Stimulated activated naive CD8-positive, alpha-beta T cell treated with anti-CD3 and anti-CD28 coated beads, Interleukin-15, Interleukin-2, amounts not matched to agents 100 ng/mL and 50 ng/mL, for 24 hours (primary cell): Measurements from ENCODE around the gene ATN1.

Experiments used
- H3K27ac Mint-ChIP-seq: one replicate; pipeline ENCODE4 v1.8.0; 2021; ENCODE audit warnings: mild to moderate bottlenecking, mixed read lengths
- H3K27me3 Mint-ChIP-seq: one replicate; pipeline ENCODE4 v1.8.0; 2021; ENCODE audit warnings: mixed read lengths
- H3K36me3 Mint-ChIP-seq: one replicate; pipeline ENCODE4 v1.8.0; 2021; ENCODE audit warnings: low read depth, mixed read lengths
- H3K4me1 Mint-ChIP-seq: one replicate; pipeline ENCODE4 v1.8.0; 2021; ENCODE audit warnings: low read depth, mixed read lengths
- H3K4me3 Mint-ChIP-seq: one replicate; pipeline ENCODE4 v1.8.0; 2021; ENCODE audit warnings: mild to moderate bottlenecking, mixed read lengths
- H3K9me3 Mint-ChIP-seq: one replicate; pipeline ENCODE4 v1.8.0; 2021; ENCODE audit warnings: mixed read lengths

The ATN1 gene

DNA sequence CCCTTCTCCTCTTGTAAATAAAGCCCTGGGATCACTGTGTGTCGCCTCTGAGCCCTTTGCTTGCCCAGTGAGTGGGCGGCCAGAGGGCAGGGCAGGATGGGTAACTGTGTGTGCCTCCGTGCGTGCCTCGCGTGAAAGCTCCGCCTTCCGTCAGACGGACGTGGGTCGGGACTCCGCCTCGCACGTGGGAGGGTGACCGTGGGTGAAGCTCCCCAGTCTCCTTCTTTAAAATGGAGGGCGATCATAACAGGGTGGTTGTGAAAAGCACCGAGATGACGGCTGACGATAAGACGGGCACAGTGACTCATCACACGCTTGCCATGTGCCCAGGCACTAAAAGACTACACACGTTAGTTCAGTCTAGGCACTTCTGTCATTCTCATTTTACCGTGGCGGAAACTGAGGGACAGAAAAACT lies 33.5 kb downstream of the ATN1 start:
- Mint-ChIP-seq H3K4me3 (peak overlapping the region; percentile 98), H3K4me1 (peaks cover 92% of the 10 kb centered on the region), H3K9me3 (no peaks in the 10 kb centered on the region), H3K27ac (peak overlapping the region; percentile 95), H3K36me3 (peaks cover 72% of the 10 kb centered on the region), H3K27me3 (no peaks in the 10 kb centered on the region)

DNA sequence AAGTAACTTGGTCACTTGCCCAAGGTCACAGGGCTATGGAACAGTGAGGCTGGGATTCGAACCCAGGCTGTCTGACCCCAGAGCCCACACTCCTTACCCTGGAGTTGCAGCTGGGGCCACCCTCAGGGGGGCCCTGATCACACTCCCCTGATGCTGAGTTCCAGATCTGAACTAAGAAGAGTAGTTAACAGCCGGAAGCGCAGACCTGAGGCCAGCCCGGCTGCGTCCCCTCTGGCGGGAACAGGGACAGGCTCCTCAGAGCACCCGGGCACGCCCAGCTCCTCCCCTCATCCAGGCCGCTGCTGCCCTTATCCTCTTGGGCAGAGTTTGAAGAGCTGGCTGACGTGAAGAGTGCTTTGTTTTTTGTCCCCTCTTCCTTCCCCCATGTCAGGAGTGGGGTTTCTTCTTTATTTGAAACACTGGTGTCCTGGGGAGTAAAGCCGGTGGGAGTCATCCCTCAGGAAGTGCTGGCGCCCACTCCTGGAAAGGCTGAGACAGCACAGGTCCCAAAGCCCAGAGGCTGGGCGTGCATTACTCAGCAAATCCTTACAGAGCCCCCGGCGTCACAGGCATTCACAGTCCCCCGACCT lies 34.0 kb downstream of the ATN1 start:
- Mint-ChIP-seq H3K27ac (peak overlapping the region; percentile 95), H3K27me3 (no peaks in the 10 kb centered on the region), H3K36me3 (peaks cover 71% of the 10 kb centered on the region), H3K4me1 (peaks cover 92% of the 10 kb centered on the region), H3K4me3 (peak overlapping the region; percentile 98), H3K9me3 (no peaks in the 10 kb centered on the region)

DNA sequence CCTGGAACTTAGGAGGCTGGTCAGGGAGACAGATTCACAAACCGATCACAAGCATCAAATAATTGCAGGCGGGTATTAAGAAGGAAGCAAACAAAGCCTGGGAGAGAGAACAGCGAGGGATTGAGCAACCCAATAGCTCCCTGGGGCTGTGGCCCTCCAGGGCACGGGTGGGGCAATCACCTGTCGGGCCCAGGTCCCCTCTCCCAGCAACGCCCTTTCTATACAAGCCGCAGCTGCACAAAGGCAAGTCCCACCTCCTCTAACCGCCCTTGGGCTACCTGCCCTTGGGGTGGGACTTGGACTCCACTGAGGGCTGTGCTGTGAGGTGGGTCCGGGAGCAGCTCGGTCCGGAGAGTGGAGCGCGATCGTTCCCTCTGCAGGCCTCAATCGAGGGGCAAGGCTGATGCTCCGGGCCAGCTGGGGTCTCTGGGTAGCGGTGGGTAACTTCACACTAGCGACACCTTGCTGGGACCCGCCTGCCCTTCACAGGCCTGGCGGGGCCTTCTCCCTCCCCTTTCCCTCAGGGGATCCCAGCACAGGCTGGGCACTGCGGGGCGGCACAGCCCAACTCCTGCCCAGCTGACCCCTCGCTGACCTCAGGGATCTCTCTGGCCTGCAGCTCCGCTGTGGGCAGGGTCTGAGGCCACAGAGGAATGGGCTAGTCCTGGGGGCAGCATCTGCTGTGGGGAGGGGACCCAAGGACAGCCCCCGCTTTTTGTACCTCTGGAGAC lies 34.7 kb downstream of the ATN1 start:
- Mint-ChIP-seq H3K9me3 (no peaks in the 10 kb centered on the region), H3K4me3 (peak overlapping the region; percentile 98), H3K27me3 (no peaks in the 10 kb centered on the region), H3K4me1 (peaks cover 92% of the 10 kb centered on the region), H3K36me3 (peaks cover 70% of the 10 kb centered on the region), H3K27ac (peak overlapping the region; percentile 95)

DNA sequence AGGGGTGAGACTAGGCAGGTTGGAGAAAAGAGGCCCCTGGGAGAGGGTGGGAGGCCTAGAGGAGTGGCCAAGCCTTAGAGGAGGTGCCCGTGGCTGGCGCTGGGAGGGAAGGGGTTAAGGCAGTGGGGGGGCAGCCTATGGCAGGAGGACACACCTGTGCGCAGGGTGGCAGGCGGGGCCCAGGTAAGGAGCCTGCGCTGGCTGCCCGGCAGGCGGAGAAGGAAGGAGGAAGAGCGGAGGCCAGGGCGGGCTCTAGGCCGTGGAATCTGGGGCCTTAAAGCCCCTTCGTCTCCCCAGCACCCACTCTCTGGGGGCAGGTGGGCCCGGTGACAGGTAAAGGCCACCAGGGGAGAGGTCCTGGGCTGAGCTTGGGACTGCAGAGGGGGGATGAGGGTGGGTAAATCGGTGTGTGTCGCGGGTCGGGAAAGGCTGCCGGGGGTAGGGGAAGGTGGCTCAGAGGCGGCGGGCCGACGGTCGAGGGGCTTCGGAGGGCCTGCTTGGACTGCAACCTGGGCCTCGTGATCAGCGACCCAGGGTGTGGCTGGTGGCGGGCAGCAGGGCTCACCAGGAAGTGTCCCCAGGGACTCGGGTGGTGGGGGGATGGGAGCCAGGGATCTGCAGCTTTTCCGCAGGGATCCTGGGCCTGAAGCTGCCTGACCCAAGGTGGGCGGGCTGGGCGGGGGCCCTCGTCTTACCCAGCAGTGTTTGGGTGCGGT lies 35.4 kb downstream of the ATN1 start:
- H3K9me3 Mint-ChIP-seq = no peaks in the 10 kb centered on the region
- H3K4me1 Mint-ChIP-seq = peaks cover 92% of the 10 kb centered on the region
- peaks cover 70% of the 10 kb centered on the region for H3K36me3 Mint-ChIP-seq
- H3K27me3 Mint-ChIP-seq = no peaks in the 10 kb centered on the region
- H3K4me3 Mint-ChIP-seq = peak overlapping the region; percentile 32
- peak overlapping the region; percentile 95 for H3K27ac Mint-ChIP-seq

DNA sequence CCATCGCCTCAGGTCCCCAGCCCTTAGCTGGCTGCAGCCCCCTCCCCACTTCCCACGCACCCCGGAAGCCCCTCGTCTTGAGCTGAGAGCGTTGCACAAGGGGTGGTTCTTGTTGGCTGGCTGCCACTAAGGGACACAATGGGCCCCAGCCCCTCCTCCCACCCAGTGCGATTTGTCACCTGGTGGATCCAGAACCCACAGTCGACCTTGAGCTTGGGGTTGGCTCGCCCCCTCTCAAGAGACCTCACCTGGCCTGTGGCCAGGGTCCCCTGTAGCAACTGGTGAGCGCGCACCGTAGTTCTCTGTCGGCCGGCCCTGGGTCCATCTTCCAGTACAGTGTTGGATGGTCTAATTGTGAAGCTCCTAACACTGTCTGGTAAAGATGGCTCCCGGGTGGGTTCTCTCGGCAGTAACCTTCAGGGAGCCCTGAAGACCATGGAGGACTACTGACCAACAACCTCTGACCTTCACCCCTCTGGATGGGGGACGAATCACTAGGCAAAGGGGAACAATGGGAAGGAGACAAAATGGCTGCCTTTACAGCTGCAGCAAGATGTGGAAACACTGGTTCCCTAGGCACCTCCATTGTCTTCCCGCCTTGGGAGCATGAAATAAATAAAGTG lies 36.1 kb downstream of the ATN1 start:
- H3K27me3 Mint-ChIP-seq = no peaks in the 10 kb centered on the region
- no peak overlapping the region for H3K4me3 Mint-ChIP-seq
- H3K4me1 Mint-ChIP-seq = peaks cover 92% of the 10 kb centered on the region
- H3K27ac Mint-ChIP-seq = peak overlapping the region; percentile 94
- no peaks in the 10 kb centered on the region for H3K9me3 Mint-ChIP-seq
- peaks cover 70% of the 10 kb centered on the region for H3K36me3 Mint-ChIP-seq

DNA sequence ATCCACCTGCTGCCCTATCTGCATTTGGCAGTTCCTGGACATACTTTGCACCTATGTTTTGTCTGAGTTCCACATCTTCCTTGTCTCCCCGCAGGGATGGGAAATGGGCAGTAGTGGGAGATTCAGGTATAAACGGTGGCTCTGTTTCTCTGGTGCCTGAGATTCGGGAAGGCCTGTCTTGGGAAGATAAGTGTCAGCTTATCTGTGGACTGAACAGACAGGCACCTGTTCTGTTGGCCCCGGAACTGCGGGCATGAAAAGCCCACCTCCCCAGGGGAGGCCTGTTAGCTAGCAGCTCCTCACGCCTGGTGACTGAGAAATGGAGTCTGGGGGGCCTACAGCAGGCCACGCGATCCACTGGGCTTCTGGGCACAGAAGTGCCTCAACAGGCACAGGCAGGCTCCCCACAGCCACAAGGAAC lies 36.9 kb downstream of the ATN1 start:
- Mint-ChIP-seq H3K4me3 (peak overlapping the region; percentile 26), H3K27me3 (no peaks in the 10 kb centered on the region), H3K36me3 (peaks cover 70% of the 10 kb centered on the region), H3K4me1 (peaks cover 90% of the 10 kb centered on the region), H3K27ac (peak overlapping the region; percentile 94), H3K9me3 (no peaks in the 10 kb centered on the region)

DNA sequence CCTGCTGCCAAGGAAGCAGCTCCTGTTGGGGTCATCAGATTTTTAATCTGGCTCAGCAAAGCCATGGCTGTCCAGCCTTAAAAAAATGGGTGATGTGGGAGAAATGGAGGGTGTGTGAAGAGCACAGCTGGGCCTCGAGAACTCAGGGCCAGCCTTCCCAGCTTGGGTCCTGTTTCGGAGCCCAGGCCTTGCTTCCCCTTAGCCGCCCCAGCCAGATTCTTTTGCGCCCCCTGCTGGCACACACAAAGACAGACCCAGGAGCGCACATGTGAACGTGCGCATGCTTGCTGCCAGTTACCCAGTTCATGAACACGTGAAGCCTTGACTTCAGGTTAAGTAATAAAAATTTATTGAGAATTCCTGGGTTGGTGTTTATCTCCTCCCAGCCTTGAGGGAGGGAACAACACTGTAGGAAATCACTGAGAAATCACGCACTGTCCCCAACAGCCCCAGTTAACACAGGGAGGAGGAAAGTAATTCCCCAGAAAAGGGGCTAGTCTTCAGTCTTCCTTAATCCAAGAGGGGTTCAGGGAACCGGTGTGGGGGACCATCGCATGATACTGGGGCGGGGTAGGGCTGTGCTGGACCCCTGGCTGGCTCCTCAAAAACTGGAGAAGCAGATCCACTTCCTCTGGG lies 37.4 kb downstream of the ATN1 start:
- Mint-ChIP-seq H3K9me3 (no peaks in the 10 kb centered on the region), H3K4me3 (peak overlapping the region; percentile 45), H3K27ac (peak overlapping the region; percentile 94), H3K27me3 (no peaks in the 10 kb centered on the region), H3K36me3 (peaks cover 72% of the 10 kb centered on the region), H3K4me1 (peaks cover 85% of the 10 kb centered on the region)

DNA sequence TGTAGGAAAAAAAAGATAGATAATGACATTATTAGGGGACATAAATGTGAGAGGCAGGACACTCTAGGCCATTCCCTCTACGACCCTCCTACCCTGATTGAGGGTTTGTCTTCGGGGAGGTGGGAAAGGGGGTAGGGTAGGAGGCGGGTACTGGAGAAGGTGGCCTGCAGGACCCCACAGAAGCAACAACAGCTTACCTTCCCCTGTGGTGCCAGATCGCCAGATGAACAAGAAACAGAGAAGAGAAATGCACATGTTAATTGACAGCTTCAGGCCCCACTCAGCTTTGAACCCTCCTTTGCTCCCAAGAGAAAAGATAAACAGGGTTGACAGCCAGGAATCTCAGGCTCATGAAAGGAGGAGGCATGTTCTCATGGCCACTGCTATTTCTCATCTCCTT lies 38.0 kb downstream of the ATN1 start:
- H3K4me3 Mint-ChIP-seq = peak overlapping the region; percentile 45
- peaks cover 80% of the 10 kb centered on the region for H3K4me1 Mint-ChIP-seq
- H3K36me3 Mint-ChIP-seq = peaks cover 68% of the 10 kb centered on the region
- no peaks in the 10 kb centered on the region for H3K9me3 Mint-ChIP-seq
- H3K27ac Mint-ChIP-seq = peak overlapping the region; percentile 94
- H3K27me3 Mint-ChIP-seq = no peaks in the 10 kb centered on the region

DNA sequence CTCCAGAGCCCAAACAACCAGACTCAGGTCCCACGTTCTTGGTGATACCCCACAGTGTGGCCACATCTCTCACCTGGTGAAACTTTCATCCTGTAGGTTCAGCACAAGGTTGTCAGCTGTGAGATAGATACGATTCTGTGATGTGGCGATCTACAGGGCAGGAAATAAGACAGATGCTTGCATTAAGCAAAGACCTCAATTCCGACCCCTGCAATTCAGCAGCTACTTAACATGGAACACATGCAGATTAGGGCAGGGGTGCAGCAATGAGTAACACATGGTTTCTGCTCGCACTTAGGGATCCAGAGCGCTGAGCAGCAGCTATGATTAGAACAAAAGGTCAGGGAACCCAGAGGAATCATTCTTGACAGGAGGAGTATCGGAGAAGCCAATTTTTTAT lies 38.6 kb downstream of the ATN1 start:
- H3K9me3 Mint-ChIP-seq = no peaks in the 10 kb centered on the region
- H3K4me3 Mint-ChIP-seq = peak overlapping the region; percentile 67
- H3K4me1 Mint-ChIP-seq = peaks cover 77% of the 10 kb centered on the region
- H3K36me3 Mint-ChIP-seq = peaks cover 66% of the 10 kb centered on the region
- H3K27me3 Mint-ChIP-seq = no peaks in the 10 kb centered on the region
- H3K27ac Mint-ChIP-seq = peak overlapping the region; percentile 94

DNA sequence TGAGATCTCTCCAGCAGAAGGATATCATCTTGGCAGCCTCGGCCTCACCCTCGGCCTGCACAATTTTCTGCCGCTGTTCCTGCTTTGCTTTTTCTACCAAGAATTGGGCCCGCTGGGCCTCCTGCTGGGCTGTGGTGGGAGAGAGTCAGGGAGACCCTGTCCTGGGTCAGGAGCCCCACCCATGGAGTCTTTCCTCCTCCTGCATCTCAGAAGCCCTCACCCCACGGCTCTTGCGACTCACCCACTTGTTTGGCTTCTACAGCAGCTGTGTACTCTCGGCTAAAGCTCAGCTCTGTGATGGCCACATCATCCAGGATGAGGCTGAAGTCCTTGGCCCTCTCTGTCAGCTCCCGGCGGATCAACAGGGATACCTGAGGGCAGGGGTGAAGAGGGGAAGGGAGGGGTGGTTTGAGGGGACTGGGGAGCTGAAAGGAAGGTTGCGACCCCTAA lies 39.9 kb downstream of the ATN1 start:
- Mint-ChIP-seq H3K36me3 (peaks cover 71% of the 10 kb centered on the region), H3K9me3 (no peaks in the 10 kb centered on the region), H3K27ac (peak overlapping the region; percentile 78), H3K4me1 (peaks cover 77% of the 10 kb centered on the region), H3K4me3 (peak overlapping the region; percentile 43), H3K27me3 (no peaks in the 10 kb centered on the region)

DNA sequence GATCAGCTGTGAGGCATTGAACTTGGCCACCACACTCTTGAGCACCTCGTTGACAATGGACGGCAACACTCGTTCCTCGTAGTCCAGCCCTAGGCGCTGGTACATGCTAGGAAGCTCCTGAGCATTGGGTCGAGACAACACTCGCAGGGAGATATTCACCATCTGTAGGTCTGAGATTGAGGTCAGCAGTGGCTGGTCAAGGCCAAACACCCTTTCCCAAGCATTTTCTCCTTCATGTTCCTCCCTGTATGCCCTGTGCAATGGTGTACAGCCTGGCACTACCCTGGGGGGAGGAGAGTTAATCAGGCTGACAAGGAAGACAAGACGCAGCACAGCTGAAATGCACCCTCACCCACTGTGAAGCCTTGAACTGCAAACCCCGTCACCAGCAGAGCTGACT lies 40.7 kb downstream of the ATN1 start:
- H3K9me3 Mint-ChIP-seq = no peaks in the 10 kb centered on the region
- peaks cover 79% of the 10 kb centered on the region for H3K36me3 Mint-ChIP-seq
- H3K4me1 Mint-ChIP-seq = peaks cover 82% of the 10 kb centered on the region
- peak overlapping the region; percentile 100 for H3K4me3 Mint-ChIP-seq
- H3K27ac Mint-ChIP-seq = peak overlapping the region; percentile 100
- no peaks in the 10 kb centered on the region for H3K27me3 Mint-ChIP-seq

DNA sequence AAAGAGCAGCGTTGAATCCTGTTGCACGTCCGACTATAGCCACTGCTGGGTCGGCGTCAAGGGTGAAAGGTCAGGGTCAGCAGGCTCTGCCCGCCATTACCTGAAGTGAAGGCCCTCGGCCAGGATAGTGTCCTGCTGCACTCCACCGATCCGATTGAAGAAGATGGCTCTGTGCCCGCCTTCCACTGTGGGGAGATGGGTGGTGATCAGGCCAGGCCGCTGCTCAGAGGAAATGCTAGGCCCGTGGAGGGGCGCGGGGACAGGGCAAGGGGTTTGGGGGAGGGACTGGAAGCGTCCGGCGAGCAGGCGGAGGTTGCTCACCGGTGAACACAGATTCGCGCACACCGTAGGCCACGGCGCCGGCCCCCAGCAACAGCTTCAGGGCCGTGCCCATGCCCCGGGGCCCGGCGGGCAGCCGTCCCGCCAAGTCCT lies 42.4 kb downstream of the ATN1 start:
- Mint-ChIP-seq H3K9me3 (no peaks in the 10 kb centered on the region), H3K4me3 (peak overlapping the region; percentile 100), H3K27me3 (no peaks in the 10 kb centered on the region), H3K27ac (peak overlapping the region; percentile 100), H3K4me1 (peaks cover 76% of the 10 kb centered on the region), H3K36me3 (peaks cover 89% of the 10 kb centered on the region)

DNA sequence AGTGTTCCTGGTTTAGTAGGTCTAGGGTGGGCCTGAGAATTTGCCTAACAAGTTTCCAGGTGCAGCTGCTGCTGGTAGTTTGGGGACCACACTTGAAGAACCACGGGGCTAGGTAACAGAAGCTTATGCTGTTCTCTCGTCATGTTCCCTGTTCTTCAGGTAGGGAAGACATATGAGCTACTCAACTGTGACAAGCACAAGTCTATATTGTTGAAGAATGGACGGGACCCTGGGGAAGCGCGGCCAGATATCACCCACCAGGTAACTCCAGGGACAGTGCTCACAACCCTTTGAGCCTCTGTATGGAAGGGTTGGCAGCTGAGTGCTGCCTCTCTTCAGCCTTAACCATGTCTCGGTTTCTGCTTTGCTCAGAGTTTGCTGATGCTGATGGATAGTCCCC lies 46.4 kb downstream of the ATN1 start:
- H3K27ac Mint-ChIP-seq = peak overlapping the region; percentile 100
- H3K9me3 Mint-ChIP-seq = no peaks in the 10 kb centered on the region
- peaks cover 39% of the 10 kb centered on the region for H3K4me1 Mint-ChIP-seq
- H3K4me3 Mint-ChIP-seq = peak overlapping the region; percentile 37
- no peaks in the 10 kb centered on the region for H3K27me3 Mint-ChIP-seq
- peaks cover 87% of the 10 kb centered on the region for H3K36me3 Mint-ChIP-seq

DNA sequence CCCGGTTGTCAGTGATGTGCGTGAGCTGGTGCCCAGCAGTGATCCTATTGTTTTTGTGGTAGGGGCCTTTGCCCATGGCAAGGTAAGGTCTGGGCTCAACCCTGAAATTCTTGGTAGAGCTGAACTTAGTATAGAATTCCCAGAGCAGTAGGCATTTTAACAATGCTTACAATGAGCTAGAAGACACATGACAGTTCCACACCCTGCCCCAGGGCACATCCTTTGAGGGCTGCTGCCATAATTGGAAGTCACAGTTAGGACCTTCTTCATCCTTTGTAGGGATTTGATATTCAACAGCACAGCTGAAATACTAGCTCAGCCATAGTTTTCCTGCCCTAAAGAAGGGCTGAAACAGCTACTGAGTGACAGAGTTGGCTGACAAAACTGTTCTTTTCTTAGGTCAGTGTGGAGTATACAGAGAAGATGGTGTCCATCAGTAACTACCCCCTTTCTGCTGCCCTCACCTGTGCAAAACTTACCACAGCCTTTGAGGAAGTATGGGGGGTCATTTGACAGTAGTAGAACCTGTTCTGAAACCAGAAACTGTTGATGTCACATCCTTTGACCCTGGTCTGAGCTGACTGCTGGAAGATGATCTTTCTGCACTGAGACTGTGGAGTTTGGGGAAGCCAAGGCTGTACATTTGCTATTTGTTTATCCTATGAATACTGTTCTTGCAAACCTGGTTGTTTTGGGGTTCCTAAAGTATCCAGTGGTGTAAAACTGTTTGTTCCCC lies 47.7 kb downstream of the ATN1 start:
- peak overlapping the region; percentile 78 for H3K27ac Mint-ChIP-seq
- H3K9me3 Mint-ChIP-seq = no peaks in the 10 kb centered on the region
- peaks cover 81% of the 10 kb centered on the region for H3K36me3 Mint-ChIP-seq
- peaks cover 37% of the 10 kb centered on the region for H3K4me1 Mint-ChIP-seq
- no peak overlapping the region for H3K4me3 Mint-ChIP-seq
- no peaks in the 10 kb centered on the region for H3K27me3 Mint-ChIP-seq
